Measurements from ENCODE around the gene NFILZ.

NFILZ gene

DNA sequence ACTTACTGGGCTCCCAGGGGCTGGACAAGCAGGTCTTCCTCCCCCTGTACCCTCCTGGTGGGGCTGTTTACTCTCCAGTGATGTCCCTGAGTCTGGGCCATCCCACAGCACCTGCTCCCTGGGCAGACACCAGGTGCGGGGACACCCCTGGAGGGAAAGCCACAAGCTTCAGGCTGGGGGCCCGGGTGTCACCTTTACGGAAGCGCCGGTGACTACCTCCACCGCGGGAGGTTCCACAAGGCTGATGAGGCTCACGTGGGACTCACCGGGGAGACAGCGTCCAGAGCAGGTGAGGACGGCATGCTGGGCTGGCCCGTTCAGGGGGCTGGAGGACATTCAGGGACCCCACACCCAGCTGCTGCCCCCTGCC, 24.9 kb downstream of the NFILZ start:
- no peak overlapping the region for H3K9ac ChIP-seq (ENCODE audit: low read depth, low read length)
- H3K4me1 ChIP-seq (ENCODE audit: control insufficient read depth, insufficient read depth, low read length): no peaks in the 10 kb centered on the region
- no peaks in the 10 kb centered on the region for H3K36me3 ChIP-seq (ENCODE audit: control insufficient read depth, insufficient read depth, low read length)
- H3K9me3 ChIP-seq (ENCODE audit: control insufficient read depth, insufficient read depth, low read length): no peaks in the 10 kb centered on the region
- peaks cover 6% of the 10 kb centered on the region for H3K27me3 ChIP-seq (ENCODE audit: control insufficient read depth, insufficient read depth, low read length)
- no peak overlapping the region for H3K4me3 ChIP-seq (ENCODE audit: low read depth, low read length)

GRCh38 chr19:8657869-8658268, 27.4 kb downstream of the NFILZ start:
- Histone ChIP-seq H3K27me3 (ENCODE audit: control insufficient read depth, insufficient read depth, low read length) (peaks cover 6% of the 10 kb centered on the region), H3K4me3 (ENCODE audit: low read depth, low read length) (no peak overlapping the region), H3K9ac (ENCODE audit: low read depth, low read length) (no peak overlapping the region), H3K36me3 (ENCODE audit: control insufficient read depth, insufficient read depth, low read length) (no peaks in the 10 kb centered on the region), H3K9me3 (ENCODE audit: control insufficient read depth, insufficient read depth, low read length) (no peaks in the 10 kb centered on the region), H3K4me1 (ENCODE audit: control insufficient read depth, insufficient read depth, low read length) (no peaks in the 10 kb centered on the region)

DNA sequence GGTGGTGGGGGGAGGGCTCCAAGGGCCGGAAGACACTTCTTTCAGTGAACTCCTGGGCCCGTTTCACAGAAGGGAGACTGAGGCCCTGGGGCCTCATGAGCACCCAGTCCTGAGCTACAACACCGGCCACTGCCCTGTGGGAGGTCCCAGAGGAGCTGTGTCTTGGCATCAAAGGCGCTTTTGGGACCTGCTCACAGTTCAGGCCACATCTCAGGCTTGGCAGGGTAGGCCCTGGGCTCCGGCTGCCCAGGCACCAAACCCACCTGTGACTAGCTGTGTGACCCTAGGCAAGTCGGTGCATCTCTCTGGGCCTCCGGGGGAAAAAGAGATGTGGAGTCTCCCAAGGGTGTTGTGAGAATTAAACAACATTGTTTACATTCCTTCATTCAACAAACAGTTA, 29.5 kb downstream of the NFILZ start:
- no peaks in the 10 kb centered on the region for H3K9me3 ChIP-seq (ENCODE audit: control insufficient read depth, insufficient read depth, low read length)
- H3K4me3 ChIP-seq (ENCODE audit: low read depth, low read length): no peak overlapping the region
- H3K9ac ChIP-seq (ENCODE audit: low read depth, low read length): no peak overlapping the region
- H3K27me3 ChIP-seq (ENCODE audit: control insufficient read depth, insufficient read depth, low read length): peaks cover 6% of the 10 kb centered on the region
- H3K36me3 ChIP-seq (ENCODE audit: control insufficient read depth, insufficient read depth, low read length): no peaks in the 10 kb centered on the region
- H3K4me1 ChIP-seq (ENCODE audit: control insufficient read depth, insufficient read depth, low read length): no peaks in the 10 kb centered on the region

DNA sequence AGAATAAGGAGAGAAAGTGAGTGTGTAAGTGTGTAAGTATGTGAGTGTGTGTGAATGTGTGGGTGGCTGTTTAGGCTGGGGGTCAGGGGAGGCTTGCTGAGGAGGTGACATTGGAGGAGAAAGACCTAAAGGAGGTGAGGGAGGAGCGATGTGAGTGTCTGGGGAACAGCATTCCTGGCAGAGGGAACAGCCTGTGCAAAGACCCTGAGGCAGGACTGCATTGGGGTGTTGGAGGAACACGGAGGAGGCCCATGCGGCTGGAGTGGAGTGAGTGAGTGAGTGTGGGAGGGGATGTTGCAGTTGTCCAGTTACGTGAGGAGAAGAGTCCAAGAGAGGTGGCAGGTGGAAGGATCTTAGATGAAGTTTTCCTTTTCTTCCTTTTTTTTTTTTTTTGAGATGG, 31.8 kb downstream of the NFILZ start:
- no peaks in the 10 kb centered on the region for H3K4me1 ChIP-seq (ENCODE audit: control insufficient read depth, insufficient read depth, low read length)
- H3K9me3 ChIP-seq (ENCODE audit: control insufficient read depth, insufficient read depth, low read length): no peaks in the 10 kb centered on the region
- H3K27me3 ChIP-seq (ENCODE audit: control insufficient read depth, insufficient read depth, low read length): no peaks in the 10 kb centered on the region
- H3K4me3 ChIP-seq (ENCODE audit: low read depth, low read length): no peak overlapping the region
- no peaks in the 10 kb centered on the region for H3K36me3 ChIP-seq (ENCODE audit: control insufficient read depth, insufficient read depth, low read length)
- H3K9ac ChIP-seq (ENCODE audit: low read depth, low read length): no peak overlapping the region

DNA sequence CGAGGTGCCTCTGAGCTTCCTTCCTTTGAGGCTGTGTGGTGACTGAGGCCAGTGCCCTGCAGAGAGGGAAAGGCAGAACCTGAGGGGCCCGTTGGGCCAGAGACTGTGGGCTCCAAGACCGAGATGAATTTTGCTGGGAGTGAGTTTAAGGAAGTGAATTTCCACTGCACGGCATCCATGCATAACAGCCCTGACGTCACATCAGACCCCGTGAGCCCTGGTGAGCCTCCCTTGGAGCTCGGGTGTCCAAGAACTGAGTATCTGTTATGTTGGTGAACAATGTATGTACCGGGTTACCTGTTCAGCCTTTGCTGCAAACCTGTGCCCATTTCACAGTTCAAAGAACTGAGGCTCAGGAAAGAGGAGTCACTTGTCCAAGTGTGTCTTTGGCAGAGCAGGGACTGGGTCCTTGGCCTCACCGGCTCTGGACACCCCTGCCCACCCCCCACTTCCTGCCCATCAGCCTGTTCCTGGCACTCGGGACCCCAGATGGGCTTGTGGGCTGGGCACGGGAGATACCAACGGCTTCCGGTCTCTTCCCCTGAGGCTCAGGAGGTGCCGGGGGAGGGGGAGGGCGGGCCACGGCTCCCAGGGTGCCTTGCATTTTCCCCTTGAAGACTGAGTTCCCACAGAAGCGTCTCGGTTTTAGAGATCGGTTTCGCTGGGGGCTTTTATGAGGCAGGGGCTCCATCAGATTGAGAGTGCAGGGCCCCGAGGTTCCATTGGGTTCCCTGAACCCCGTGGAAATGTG, 33.7 kb downstream of the NFILZ start:
- H3K4me3 ChIP-seq (ENCODE audit: low read depth, low read length): no peak overlapping the region

GRCh38 chr19:8664671-8665057, 34.2 kb downstream of the NFILZ start:
- no peaks in the 10 kb centered on the region for H3K9me3 ChIP-seq (ENCODE audit: control insufficient read depth, insufficient read depth, low read length)
- H3K9ac ChIP-seq (ENCODE audit: low read depth, low read length): no peak overlapping the region
- H3K4me1 ChIP-seq (ENCODE audit: control insufficient read depth, insufficient read depth, low read length): no peaks in the 10 kb centered on the region
- no peaks in the 10 kb centered on the region for H3K36me3 ChIP-seq (ENCODE audit: control insufficient read depth, insufficient read depth, low read length)
- no peaks in the 10 kb centered on the region for H3K27me3 ChIP-seq (ENCODE audit: control insufficient read depth, insufficient read depth, low read length)
- no peak overlapping the region for H3K4me3 ChIP-seq (ENCODE audit: low read depth, low read length)

More for the DNA sequence above, 33.7 kb downstream of the NFILZ start:
- Histone ChIP-seq H3K9me3 (ENCODE audit: control insufficient read depth, insufficient read depth, low read length) (no peaks in the 10 kb centered on the region), H3K9ac (ENCODE audit: low read depth, low read length) (no peak overlapping the region), H3K4me1 (ENCODE audit: control insufficient read depth, insufficient read depth, low read length) (no peaks in the 10 kb centered on the region), H3K27me3 (ENCODE audit: control insufficient read depth, insufficient read depth, low read length) (no peaks in the 10 kb centered on the region), H3K36me3 (ENCODE audit: control insufficient read depth, insufficient read depth, low read length) (no peaks in the 10 kb centered on the region)

DNA sequence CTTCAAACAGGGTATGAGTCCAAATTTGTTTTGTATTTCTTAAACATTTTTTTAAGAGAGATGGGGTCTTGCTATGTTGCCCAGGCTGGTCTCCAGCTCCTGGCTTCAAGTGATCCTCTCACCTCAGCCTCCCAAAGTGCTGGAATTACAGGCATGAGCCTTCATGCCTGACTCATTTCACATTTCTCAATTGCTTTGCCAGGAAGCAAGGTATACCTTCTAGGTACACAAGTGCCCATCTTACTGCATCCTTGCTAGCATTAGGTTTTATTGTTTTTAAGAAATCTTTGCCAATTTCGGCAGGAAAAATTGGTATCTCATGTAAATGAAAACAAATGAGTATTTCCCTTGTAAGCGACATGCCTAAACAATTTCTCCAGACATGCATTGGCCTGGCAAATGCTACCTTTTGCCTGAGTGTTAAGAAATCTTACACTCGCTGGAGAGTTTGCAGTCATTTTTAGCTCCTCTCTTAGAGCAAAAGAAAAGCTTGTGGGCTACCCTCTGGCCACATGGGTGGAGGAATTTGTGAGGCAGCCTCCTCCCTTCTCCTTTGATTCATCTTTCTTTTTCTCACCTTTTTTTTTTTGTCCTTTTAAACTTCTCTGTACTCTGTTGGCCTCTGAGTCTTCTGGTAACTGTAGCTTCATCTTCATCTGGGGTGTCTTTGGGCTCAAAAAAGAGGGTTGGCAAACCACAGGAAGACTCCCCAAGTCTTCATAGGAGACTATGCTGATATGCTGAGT, 35.2 kb downstream of the NFILZ start:
- no peak overlapping the region for H3K4me3 ChIP-seq (ENCODE audit: low read depth, low read length)
- H3K4me1 ChIP-seq (ENCODE audit: control insufficient read depth, insufficient read depth, low read length): no peaks in the 10 kb centered on the region
- H3K9ac ChIP-seq (ENCODE audit: low read depth, low read length): no peak overlapping the region
- H3K36me3 ChIP-seq (ENCODE audit: control insufficient read depth, insufficient read depth, low read length): no peaks in the 10 kb centered on the region
- no peaks in the 10 kb centered on the region for H3K27me3 ChIP-seq (ENCODE audit: control insufficient read depth, insufficient read depth, low read length)
- no peaks in the 10 kb centered on the region for H3K9me3 ChIP-seq (ENCODE audit: control insufficient read depth, insufficient read depth, low read length)

DNA sequence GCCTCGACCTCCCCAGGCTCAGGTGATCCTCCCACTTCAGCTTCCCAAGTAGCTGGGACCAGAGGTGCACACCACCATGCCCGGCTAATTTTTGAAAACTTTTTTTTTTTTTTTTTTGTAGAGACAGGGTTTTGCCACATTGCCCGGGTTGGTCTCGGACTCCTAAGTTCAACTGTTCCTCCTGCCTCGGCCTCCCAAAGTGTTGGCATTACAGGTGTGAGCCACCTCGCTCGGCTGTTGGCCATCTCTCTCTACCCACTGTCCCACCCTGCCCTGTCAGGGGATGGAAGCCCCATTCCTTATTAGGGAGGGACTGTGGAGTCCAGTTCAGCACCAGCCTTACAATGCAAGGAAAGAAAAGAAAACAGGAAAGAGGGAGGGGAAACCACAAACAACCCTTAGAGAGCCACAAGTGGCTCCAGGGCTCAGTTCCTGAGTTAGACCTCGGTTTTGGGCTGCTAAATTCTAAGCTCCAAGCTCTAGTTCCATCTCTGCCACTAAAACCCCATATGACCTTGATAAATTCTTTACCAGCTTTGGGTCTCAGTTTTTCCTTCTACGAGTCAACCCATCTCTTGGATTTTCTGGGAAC, 36.5 kb downstream of the NFILZ start:
- Histone ChIP-seq H3K4me1 (ENCODE audit: control insufficient read depth, insufficient read depth, low read length) (no peaks in the 10 kb centered on the region), H3K36me3 (ENCODE audit: control insufficient read depth, insufficient read depth, low read length) (no peaks in the 10 kb centered on the region)

GRCh38 chr19:8673276-8673891, 43.0 kb downstream of the NFILZ start:
- Histone ChIP-seq H3K4me3 (ENCODE audit: low read depth, low read length) (no peak overlapping the region), H3K36me3 (ENCODE audit: control insufficient read depth, insufficient read depth, low read length) (no peaks in the 10 kb centered on the region), H3K4me1 (ENCODE audit: control insufficient read depth, insufficient read depth, low read length) (no peaks in the 10 kb centered on the region), H3K9ac (ENCODE audit: low read depth, low read length) (no peak overlapping the region), H3K9me3 (ENCODE audit: control insufficient read depth, insufficient read depth, low read length) (no peaks in the 10 kb centered on the region), H3K27me3 (ENCODE audit: control insufficient read depth, insufficient read depth, low read length) (no peaks in the 10 kb centered on the region)

More for the DNA sequence above, 36.5 kb downstream of the NFILZ start:
- no peaks in the 10 kb centered on the region for H3K27me3 ChIP-seq (ENCODE audit: control insufficient read depth, insufficient read depth, low read length)
- H3K9ac ChIP-seq (ENCODE audit: low read depth, low read length): no peak overlapping the region
- no peak overlapping the region for H3K4me3 ChIP-seq (ENCODE audit: low read depth, low read length)
- H3K9me3 ChIP-seq (ENCODE audit: control insufficient read depth, insufficient read depth, low read length): no peaks in the 10 kb centered on the region

DNA sequence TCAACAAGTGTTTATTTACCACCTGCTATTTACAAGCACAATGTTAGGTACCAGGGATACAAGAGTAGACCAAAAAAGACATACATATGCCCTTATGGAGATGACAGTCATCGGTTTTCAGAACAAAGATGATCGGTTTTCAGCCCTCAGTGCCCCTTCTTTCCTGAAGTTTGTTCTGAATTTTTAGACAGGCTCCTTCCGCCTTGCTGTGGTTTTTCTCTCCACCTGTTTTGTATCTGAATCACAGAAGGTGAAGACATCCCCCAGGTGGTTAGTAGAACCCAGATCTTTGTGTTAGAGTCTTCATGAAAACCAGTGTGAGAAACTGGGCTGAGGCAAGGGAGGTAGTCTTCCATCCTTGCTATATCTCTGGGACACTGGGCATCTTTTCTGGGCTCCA, 44.6 kb downstream of the NFILZ start:
- Histone ChIP-seq H3K9ac (ENCODE audit: low read depth, low read length) (no peak overlapping the region), H3K27me3 (ENCODE audit: control insufficient read depth, insufficient read depth, low read length) (no peaks in the 10 kb centered on the region), H3K4me3 (ENCODE audit: low read depth, low read length) (no peak overlapping the region), H3K36me3 (ENCODE audit: control insufficient read depth, insufficient read depth, low read length) (no peaks in the 10 kb centered on the region), H3K9me3 (ENCODE audit: control insufficient read depth, insufficient read depth, low read length) (no peaks in the 10 kb centered on the region), H3K4me1 (ENCODE audit: control insufficient read depth, insufficient read depth, low read length) (no peaks in the 10 kb centered on the region)

GRCh38 chr19:8678244-8678807, 47.9 kb downstream of the NFILZ start:
- H3K9me3 ChIP-seq (ENCODE audit: control insufficient read depth, insufficient read depth, low read length): no peaks in the 10 kb centered on the region

More at GRCh38 chr19:8678244-8678807, 47.9 kb downstream of the NFILZ start:
- Histone ChIP-seq H3K9ac (ENCODE audit: low read depth, low read length) (no peak overlapping the region), H3K4me1 (ENCODE audit: control insufficient read depth, insufficient read depth, low read length) (no peaks in the 10 kb centered on the region), H3K4me3 (ENCODE audit: low read depth, low read length) (no peak overlapping the region), H3K36me3 (ENCODE audit: control insufficient read depth, insufficient read depth, low read length) (no peaks in the 10 kb centered on the region), H3K27me3 (ENCODE audit: control insufficient read depth, insufficient read depth, low read length) (no peaks in the 10 kb centered on the region)
